DOHH2 (cell line): ENCODE data around the gene CATSPER1.

Experiments used
- H3F3A ChIP-seq: fragments of 200-600 bp; sonication (generic), shearing (Covaris generic); 2 replicates; pipeline ENCODE4 v1.6.0; 2016; ENCODE audit warnings: antibody characterized with exemption, mild to moderate bottlenecking; ENCODE audit not compliant: control insufficient read depth, insufficient read depth
- H3K27ac ChIP-seq: fragments of 200-600 bp; sonication (generic); 2 replicates; pipeline ENCODE4 v1.5.1; 2014; ENCODE audit warnings: low read depth, mild to moderate bottlenecking, low read length, moderate library complexity
- H3K27me3 ChIP-seq: fragments of 200-600 bp; sonication (generic); 2 replicates; pipeline ENCODE4 v1.6.1; 2014; ENCODE audit warnings: mild to moderate bottlenecking, low read length, mixed read lengths; ENCODE audit not compliant: control insufficient read depth
- H3K36me3 ChIP-seq: fragments of 200-600 bp; sonication (generic); 2 replicates; pipeline ENCODE4 v1.6.1; 2014; ENCODE audit warnings: mild to moderate bottlenecking, low read length, moderate library complexity, mixed read lengths; ENCODE audit not compliant: control insufficient read depth
- H3K4me1 ChIP-seq: fragments of 200-600 bp; sonication (generic); 2 replicates; pipeline ENCODE4 v1.6.1; 2014; ENCODE audit warnings: mild to moderate bottlenecking, low read length, mixed read lengths; ENCODE audit not compliant: control insufficient read depth
- H3K4me2 ChIP-seq: fragments of 200-600 bp; sonication (generic); 2 replicates; pipeline ENCODE4 v1.6.0; 2014; ENCODE audit warnings: mild to moderate bottlenecking, low read length, moderate library complexity
- H3K4me3 ChIP-seq: fragments of 200-600 bp; sonication (generic); 2 replicates; pipeline ENCODE4 v1.5.1; 2014; ENCODE audit warnings: mild to moderate bottlenecking, low read length, mixed read lengths
- H3K79me2 ChIP-seq: fragments of 200-600 bp; sonication (generic); 2 replicates; pipeline ENCODE4 v1.6.1; 2014; ENCODE audit warnings: mild to moderate bottlenecking, low read length, mixed read lengths; ENCODE audit not compliant: control insufficient read depth
- H3K9me2 ChIP-seq: fragments of 200-600 bp; sonication (generic); replicated peaks from 2 replicates; pipeline ENCODE4 v1.6.1; 2014; ENCODE audit warnings: mild to moderate bottlenecking, low read length, mixed read lengths; ENCODE audit not compliant: control insufficient read depth
- H3K9me3 ChIP-seq: fragments of 200-600 bp; sonication (generic); 2 replicates; pipeline ENCODE4 v1.6.1; 2014; ENCODE audit warnings: antibody characterized with exemption, low read length, mixed read lengths; ENCODE audit not compliant: control insufficient read depth, insufficient read depth
- H4K20me1 ChIP-seq: fragments of 200-600 bp; sonication (generic); 2 replicates; pipeline ENCODE4 v1.6.0; 2014; ENCODE audit warnings: low read depth, mild to moderate bottlenecking, antibody characterized with exemption, low read length, moderate library complexity; ENCODE audit not compliant: control insufficient read depth, insufficient read depth
- EZH2phosphoT487 ChIP-seq: fragments of 200-600 bp; sonication (generic); IDR thresholded peaks from 2 replicates; pipeline ENCODE4 v1.6.1; 2017; ENCODE audit warnings: borderline replicate concordance, mild to moderate bottlenecking, antibody characterized with exemption, low read length, moderate library complexity, mixed read lengths
- TF ChIP-seq, protein P1 (sequence below): fragments of 200-600 bp; sonication (generic); IDR thresholded peaks from one replicate; pipeline ENCODE4 v1.5.1; 2014; ENCODE audit warnings: antibody characterized with exemption, mild to moderate bottlenecking, low read depth, low read length; ENCODE audit not compliant: poor library complexity, severe bottlenecking

Gene CATSPER1

DNA sequence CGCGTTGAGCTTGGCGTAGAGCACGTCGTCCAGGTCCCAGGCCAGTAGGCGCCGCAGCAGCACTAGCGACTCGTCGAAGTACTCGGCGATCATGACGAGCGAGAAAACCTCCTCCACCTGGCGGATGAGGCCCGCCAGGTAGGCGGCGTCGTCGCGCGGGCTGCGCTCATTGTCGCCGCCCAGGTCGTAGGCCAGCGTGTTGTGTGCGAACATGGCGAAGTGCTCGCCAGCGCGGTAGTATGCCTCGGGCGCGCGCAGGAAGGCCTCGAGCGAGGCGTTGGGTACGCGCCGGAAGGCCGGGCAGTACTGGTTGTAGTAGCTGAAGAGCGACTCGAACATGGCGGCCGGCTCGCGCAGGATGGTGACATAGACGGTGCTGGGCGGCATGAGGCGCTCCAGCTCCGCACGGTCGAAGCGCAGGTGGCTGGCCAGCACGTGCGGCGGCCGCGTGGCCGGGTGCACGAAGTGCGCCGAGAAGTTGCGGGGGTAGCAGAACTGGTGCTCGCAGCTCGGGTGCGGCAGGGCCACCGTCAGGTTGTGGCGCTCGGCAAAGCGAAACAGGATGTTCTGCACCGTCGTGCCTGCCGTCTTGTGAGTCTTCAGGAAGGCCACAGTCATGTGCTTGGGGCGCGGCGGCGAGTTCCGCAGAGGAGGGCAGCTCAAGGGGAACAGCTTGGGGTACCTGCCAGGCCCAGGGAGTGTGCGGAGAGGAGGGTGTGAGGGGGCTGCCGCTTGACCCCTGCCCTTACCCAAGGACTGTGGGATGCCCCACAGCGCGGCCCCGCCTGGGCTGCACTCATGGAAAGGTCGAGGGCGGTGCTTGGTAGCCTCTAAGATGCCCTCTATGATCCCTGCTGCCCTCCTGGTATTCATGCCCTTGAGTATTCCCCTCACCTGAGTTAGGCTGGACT lies 17.0 kb upstream of the CATSPER1 start:
- Histone ChIP-seq H3K4me1 (peaks cover 8% of the 10 kb centered on the region), H3K36me3 (no peaks in the 10 kb centered on the region), H4K20me1 (no peaks in the 10 kb centered on the region), H3K9me3 (no peaks in the 10 kb centered on the region), H3F3A (no peaks in the 10 kb centered on the region; the same call in 1 of the 2 replicates), H3K27me3 (no peaks in the 10 kb centered on the region; the same call in 1 of the 2 replicates), H3K79me2 (no peaks in the 10 kb centered on the region), H3K27ac (no peak overlapping the region), H3K9me2 (no peaks in the 10 kb centered on the region), H3K4me3 (no peak overlapping the region), H3K4me2 (no peak overlapping the region)
- TF ChIP-seq, protein P1, sequence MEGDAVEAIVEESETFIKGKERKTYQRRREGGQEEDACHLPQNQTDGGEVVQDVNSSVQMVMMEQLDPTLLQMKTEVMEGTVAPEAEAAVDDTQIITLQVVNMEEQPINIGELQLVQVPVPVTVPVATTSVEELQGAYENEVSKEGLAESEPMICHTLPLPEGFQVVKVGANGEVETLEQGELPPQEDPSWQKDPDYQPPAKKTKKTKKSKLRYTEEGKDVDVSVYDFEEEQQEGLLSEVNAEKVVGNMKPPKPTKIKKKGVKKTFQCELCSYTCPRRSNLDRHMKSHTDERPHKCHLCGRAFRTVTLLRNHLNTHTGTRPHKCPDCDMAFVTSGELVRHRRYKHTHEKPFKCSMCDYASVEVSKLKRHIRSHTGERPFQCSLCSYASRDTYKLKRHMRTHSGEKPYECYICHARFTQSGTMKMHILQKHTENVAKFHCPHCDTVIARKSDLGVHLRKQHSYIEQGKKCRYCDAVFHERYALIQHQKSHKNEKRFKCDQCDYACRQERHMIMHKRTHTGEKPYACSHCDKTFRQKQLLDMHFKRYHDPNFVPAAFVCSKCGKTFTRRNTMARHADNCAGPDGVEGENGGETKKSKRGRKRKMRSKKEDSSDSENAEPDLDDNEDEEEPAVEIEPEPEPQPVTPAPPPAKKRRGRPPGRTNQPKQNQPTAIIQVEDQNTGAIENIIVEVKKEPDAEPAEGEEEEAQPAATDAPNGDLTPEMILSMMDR: no peak
- no peak for TF ChIP-seq EZH2phosphoT487

DNA sequence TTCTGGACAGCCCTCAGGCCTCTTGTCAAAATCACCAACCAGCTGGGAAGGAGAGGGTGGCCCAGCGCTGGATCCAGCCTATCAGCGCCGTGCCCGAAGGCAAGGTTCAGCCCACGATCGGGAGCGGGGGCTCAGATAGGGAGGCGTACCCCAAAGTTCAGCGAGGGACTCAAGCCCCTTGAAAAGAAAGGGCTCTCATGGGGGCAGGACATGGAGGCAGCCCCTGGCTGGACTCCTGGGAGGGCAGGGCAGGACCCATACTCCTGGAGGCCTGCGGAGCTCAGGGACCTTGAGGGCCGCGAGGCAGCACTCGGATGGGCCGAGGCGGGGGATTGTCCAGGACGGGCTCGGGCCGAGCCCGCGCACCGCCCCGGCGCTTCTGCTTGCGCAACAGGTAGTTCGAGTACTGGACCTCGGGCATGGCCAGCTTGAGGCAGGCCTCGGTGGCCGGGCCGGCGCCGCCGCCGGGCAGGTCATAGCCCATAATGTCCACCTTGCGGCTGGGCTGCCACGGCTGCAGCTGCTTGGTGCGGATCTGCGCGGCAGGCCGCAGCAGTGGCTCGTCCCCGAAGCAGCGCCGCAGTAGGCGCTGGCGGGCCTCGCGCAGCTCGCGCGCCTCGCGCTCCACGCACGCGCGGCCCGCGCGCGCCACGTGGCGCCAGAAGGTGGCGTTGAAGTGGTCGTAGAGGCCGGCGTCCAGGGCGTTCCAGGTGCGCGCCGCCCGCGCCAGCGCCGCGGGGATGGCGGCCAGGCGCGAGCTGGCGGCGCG lies 16.1 kb upstream of the CATSPER1 start:
- no peaks in the 10 kb centered on the region for H3K9me3 ChIP-seq
- H3F3A ChIP-seq: no peaks in the 10 kb centered on the region; the same call in 1 of the 2 replicates
- TF ChIP-seq, protein P1: no peak
- no peak for TF ChIP-seq EZH2phosphoT487
- H3K4me2 ChIP-seq: no peak overlapping the region
- peaks cover 8% of the 10 kb centered on the region for H3K4me1 ChIP-seq
- no peaks in the 10 kb centered on the region for H3K79me2 ChIP-seq
- no peak overlapping the region for H3K27ac ChIP-seq
- H3K4me3 ChIP-seq: no peak overlapping the region
- no peaks in the 10 kb centered on the region for H4K20me1 ChIP-seq
- no peaks in the 10 kb centered on the region; the same call in 1 of the 2 replicates for H3K27me3 ChIP-seq
- no peaks in the 10 kb centered on the region for H3K9me2 ChIP-seq
- no peaks in the 10 kb centered on the region for H3K36me3 ChIP-seq

DNA sequence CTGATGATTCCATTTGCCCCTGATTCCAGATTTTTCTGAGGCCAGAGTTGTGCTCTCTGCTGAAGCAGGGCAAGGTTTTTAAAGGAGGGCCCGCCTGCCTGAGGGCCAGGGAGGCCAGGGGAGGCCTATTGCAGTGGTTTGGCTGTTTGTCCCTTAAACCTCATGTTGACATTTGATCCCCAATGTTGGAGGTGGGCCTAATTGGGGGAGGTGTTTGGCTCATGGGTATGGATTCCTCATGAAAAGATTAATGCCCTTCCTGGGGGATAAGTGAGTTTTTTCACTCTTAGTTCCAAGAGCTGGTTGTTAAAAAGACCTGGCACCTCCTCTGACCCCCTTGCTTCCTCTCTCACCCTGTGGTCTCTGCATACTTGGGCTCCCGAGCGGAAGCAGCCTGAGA lies 13.5 kb upstream of the CATSPER1 start:
- Histone ChIP-seq H3K79me2 (no peaks in the 10 kb centered on the region), H4K20me1 (no peaks in the 10 kb centered on the region), H3K9me3 (no peaks in the 10 kb centered on the region), H3K36me3 (no peaks in the 10 kb centered on the region), H3K4me1 (peaks cover 2% of the 10 kb centered on the region), H3K27me3 (no peaks in the 10 kb centered on the region), H3K9me2 (no peaks in the 10 kb centered on the region), H3K4me3 (no peak overlapping the region), H3K4me2 (no peak overlapping the region), H3K27ac (no peak overlapping the region), H3F3A (no peaks in the 10 kb centered on the region; the same call in 1 of the 2 replicates)
- TF ChIP-seq EZH2phosphoT487: no peak
- TF ChIP-seq, protein P1: no peak
